NCI-H82 treated with DMSO at 0.1 percent for 48 hours (cell line): ENCODE results near the gene TGFBR1.

ENCODE experiments used
- DNase-seq: peaks from one replicate; lab custom pipeline; 2025; ENCODE audit not compliant: unreplicated experiment; lab: John Stamatoyannopoulos, UW

The TGFBR1 gene

DNA sequence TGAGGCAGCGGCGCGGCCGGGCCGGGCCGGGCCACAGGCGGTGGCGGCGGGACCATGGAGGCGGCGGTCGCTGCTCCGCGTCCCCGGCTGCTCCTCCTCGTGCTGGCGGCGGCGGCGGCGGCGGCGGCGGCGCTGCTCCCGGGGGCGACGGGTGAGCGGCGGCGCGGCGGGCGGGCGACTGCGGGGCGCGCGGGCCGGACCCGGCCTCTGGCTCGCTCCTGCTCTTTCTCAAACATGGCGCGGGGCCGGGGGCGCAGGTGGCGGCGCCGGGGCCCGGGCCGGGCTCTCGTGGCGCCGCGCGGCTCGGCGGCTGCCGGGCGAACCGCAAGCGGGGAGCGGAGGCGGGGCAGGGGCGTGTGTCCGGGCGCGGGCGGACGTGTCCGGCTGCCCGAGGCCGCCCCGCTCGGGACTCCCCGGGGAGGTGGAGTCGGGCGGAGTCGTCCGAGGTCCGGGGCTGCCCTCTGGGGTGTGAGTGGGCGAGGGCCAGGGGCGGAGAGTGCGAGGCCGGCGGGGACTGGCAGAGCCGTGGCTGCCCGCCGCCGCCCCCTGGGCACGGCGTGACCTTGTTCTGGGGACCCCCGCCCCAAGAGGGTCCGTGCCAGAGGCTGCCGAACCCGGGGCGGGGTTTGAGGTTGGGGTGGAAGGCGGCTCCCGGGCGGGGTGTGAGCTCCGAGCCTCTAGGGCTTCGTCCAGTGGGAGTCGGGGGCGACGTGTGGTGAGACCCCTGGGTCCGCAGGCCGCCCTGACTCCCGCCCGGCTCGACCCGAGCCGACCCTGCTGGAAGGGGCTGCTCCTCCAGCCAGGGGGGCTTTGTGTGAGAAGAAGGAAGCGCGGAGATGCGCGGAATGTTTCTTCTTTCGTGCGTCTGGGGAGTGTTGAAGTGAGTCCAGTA is 485 bp downstream of the TGFBR1 start:
- no peak for DNase-seq

DNA sequence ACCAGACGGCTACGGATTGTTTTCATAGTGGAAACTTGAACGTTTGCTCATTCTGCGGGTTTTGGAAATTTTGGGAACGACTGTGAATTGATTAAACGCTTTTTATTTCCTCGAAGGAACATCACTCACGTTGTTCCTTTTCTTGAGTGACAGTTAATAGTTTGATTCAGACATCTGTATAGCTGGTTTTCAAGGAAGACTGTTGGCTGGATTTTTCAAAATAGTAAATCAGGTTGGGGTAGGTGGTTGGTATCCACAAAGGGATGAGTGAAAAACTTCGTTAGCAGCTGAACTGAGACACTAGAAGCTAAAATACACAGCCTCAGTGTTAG is 1.1 kb downstream of the TGFBR1 start:
- no peak for DNase-seq

DNA sequence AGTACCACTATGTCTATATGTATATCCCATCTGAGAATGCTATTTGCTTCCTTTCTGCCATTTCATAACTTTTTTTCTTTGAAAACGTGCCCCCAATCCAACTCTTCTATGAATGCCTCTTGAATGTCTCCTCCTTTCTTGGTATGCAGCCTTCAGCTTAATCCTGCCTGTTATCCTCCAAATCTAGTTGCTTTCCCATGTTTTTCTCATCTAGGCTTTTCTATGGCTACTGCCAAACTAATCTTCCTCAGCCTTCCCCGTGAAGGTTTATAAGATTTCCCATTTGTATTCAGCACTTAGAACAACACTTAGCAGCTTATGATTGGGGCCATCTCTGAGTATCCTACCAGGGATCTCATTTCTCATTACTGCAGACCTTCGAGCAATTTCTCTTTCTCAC is 2.5 kb downstream of the TGFBR1 start:
- peak; percentile 26 for DNase-seq

DNA sequence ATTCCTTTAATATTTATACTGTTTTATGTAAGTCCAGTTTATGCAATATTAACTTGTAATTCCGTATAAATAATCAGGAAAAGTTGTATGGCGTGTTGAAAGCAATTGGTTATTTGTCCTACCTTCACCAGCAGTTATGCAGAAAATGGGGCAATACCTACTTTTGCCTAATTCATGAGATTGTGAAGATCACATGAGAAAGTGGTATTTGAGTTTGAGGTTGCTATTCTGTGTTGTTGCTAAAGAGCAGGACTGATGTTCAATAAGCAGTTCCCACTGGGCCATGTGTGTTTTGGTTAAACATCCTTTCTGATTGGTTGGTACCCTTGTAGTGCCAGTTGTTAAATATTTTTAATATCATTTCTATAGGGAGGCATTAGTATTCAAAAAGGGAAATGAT is 3.2 kb downstream of the TGFBR1 start:
- no peak for DNase-seq

DNA sequence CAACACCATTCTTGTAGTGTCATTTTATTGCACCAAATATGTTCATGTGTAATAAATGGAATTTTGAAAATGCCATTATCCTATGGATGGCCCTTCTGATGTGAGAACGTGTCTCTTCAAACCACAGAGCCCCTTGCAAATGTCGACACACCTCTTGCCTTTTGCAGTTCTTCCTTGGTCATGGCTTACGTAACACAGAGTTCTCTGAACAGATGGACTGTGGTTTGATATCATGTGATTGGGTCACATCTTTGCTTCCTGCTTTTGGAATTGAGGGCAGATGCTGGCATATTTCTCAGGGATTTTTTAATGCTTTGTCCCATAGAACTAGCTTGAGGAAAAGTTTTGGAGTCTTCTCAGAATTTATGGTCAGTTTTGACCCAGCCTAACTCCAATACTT is 4.6 kb downstream of the TGFBR1 start:
- DNase-seq, result no peak

DNA sequence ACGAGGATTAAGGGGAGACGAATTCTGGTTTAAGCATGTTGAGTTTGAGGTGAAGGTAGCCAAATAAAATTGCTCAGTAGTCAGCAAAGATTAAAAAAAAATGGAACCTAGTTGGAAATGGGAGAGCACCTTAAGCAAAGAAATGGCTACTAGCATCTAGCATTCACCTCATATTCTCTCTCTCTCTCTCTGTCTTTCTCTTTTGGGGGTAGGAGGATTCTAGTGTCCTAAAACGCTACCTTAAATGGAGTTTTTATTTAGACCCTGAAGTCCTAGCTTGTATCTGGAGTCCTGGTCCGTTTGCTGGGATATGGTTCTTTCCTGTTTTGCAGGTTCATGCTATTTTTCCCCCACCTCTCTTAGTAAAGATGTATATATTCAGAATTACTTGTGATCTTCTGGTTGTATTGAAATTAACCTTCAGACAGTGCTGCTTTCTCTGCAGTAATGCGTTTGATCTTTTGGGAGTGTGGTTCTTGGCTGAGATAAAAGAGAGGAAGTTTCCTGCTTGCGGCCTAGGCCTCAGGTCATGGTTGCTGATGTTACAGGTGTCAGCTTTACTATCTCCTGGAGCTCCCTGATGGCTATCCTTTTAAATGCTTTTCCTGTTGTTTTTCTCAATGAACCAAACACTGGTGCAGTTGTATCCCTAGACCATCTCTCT is 8.0 kb downstream of the TGFBR1 start:
- no peak for DNase-seq

DNA sequence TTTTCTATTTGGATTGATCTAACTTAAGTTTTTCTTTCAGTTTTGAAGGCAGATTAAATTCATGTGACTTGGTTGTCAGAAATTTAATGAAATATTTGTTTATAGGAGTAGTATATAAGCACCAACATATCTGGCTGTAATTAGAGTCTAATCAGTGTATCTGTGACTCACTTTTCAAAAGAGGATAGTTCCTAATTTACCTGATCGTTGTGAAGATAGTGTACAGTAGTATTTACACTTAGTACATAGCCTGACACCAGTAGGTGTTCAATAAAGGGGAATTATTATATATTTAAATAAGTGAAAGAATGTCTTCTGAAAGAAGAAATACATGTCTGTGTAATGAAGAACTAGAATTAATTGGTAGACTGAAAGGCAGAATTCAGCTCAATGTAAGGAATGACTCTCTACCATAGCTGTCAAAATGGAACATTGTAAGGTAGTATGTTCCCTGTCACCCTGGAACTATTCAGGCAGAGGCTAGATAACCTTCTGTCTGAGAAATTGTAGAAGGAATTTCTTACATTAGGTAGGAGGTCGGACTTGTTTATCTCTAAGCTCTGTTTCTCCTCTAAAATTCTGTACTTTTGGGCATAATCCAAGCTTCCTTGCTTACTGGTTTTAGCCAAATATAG is 8.6 kb downstream of the TGFBR1 start:
- DNase-seq, result no peak

DNA sequence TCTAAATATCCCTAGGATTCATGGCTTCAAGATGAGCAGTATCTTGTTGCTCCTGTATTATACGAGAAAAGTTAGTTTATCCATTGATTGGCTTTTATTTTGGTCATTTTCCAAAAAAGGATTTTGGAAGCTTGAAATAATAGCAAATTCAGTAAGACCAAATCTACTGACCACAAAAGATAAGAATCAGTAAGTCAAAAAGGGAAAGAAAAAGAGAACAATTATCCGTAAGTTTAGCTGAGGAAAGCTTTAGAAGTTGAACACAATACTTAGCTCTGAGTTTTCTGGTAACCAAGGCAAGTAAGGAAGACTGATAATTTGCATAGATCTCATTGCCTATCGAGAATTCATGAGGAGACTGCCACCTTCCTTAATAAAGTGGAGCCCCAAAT is 9.1 kb downstream of the TGFBR1 start:
- DNase-seq, result no peak

DNA sequence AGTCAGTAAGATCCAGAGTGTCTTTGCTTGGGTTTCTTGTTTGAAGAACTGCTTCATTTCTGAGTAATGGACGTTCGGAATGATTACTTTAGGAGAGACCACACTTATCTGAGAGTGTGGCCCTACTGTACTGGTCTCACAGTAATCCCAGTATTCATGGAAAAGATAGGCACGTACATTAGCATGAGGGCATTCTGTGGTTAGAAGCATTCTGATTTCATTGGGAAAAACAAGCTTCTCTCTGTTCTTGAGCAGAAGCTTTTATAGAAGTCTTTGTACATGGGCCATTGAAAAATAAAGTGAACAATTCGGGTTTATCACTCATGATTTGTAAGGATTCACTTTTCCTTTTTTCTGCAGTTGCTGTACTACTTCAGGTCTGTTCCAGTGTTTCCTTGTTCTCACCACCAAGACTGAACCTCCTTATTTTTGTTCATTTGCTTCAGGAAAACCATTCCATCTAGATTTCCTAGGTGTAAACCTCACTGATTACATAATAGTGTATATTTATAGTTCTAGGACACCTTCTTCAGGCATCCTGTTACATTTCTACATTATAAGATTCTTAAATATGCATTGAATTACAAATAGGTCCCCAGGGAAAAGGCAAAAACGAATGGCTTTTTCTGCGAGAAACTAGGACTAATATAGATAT is 10.1 kb downstream of the TGFBR1 start:
- no peak for DNase-seq

DNA sequence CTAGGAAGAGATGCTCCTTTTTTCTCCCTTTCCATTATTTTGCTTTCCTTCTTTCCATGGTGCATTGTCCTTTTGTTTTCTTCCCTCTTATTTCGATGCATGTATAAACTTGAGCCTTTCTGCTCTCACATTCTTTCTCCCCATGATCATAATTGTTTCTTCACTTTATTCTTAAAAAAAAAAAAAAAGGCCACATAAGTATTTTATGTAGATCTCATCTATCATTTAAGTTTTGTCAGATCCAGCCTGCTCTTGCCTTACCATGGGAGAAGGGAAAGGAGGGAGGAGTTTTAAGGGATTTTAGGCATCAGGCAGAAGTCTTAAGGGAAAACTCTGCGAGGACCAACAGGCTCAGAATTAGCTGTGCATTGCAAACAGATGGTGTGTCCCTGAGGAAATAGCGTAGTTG is 11.1 kb downstream of the TGFBR1 start:
- peak; percentile 88 for DNase-seq

DNA sequence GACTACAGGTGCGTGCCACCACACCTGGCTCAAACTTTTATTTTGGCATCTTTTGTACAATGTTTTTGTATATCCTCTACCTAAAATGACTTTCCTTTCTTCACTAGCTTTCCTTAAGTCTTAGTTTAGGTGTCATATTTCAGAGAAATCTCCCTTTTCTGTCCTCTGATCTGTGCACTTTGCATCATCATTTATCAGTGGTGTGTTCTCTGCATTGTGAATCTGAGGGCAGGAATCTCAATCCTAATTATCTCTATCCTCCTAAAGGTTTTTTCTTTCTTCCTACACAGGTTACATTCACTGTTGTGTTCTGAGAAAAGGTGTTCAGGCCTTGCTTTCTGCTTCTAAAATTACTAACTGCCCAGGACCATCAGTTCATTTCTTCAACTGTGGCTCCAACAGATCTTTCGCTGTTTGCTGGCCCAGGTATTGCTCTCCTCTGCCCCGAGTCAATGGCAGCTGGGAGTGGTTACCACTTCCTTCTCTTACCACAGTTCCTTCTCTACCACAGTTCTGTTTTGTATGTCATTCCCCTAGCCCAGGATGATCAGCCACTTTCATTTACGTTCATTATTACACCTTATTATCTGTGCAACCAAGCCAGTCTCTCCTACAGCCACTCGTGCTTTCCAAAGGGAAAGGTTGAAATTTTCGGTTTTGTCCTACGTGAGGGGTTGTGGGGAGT is 14.0 kb downstream of the TGFBR1 start:
- DNase-seq, result no peak

DNA sequence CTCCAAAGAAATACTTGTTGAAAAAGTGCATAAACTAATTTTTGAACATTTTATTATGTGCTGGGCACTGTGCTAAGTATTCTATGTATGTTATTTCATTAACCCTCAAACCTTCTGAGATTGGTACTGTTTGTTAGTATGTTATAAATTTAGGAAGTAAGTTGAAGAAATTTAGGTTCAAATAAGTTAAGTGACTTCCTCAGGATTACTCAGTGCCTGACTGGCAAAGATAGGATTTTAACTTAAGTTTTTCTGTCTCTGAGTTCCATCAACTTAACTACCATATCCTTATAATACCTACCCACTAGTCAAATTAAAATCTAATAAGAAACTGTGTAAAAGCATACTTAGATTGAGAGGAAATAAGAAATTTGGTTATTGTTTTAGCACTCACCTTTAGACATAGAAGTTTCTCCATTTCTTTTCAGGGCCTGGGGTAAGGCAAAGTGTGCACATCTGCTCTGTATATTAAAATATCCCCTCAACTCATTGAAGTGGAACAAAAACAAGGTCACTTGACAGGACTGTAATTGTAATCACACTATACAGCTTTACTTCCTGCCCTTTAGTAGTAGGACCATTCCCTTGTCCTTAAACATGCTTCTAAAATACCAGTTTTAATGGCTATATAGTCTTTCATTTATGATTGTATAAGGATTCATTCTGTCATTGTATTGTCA is 15.2 kb downstream of the TGFBR1 start:
- no peak for DNase-seq

DNA sequence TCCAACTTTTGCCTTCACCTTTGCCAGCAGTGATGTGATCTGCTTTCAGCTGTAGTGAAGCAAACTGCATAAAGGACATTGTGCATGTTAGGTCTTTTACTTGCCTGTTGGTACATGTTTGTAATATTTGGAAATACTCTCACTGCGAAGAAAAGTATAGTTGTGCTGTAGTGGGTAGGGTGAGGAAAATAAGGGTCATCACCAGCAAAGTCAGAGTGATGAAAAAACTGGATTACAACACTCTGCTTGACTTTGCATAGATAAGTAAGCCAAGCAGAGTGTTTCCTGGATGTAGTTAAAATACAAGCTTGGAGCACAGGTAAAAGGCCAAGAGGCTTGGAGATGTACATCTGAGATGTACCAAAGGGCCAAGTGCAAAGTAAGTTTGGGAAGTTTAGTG is 16.7 kb downstream of the TGFBR1 start:
- DNase-seq, result no peak

DNA sequence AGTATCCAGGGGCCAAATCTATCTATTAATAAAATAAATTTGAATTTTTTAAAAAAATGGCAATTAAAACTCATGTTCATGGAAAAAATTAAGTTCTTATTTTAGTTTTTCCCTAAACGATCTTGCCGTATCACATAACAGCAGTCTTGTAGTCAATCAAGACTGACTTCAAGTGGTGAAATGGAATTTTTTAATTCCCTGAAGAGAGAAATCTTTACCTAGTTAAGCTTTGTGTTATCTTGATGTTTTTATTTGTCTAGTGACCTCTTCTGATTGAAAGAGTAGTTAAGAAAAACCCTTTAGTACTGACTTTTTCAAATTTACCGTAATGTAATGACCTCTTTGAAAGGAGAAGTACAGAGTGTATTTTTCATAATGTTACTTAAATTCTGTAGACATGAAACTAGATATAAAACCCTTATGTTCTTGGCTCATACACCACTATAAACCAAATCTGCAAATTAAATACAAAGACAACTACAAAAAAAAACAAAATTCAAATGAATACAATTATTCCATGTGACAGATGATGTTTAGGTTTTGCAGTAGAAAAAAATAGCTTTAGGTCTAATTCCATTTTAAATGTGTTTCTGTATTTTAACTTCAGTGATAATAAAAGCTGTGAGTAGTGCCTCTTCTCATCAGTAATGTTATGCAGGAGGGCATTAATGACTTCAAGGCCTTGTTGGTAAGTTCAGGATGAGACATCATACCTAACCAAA is 19.8 kb downstream of the TGFBR1 start:
- DNase-seq, result no peak

DNA sequence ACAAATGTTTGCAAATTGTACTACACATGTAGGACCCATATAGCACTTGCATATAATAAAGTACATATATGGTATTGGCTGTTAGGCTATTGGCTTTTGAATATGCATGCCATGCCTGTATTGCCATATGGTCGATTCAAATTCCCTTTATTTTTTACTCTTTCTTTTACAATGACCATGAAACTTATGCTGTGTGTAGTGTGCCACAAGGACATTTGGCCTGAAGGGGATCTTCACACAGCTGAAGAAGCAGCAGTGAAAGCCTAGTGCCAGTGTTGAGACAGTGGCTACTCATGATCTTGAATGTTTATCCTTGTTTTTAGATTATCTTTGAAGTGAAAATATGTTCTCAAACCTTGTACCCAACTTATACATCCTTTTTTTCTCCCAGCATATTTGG is 20.5 kb downstream of the TGFBR1 start:
- DNase-seq, result no peak

DNA sequence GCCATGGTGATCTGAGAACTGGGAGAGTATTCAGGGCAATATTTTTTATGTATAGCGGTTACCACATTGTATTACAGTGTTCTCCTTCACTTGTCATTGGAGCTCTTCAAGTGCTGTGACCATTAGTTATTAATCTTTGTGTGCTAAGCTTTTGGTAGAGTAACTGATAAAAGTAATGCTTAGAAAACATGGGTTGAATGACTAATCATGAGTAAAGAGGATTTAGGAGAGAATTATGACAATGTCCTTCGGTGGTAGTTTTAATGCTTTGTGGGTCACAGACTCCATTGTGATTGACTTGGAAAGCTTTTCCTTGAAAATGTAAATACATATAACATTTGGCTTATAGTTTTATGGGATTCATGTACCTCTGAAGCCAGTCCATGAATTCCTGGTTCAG is 21.4 kb downstream of the TGFBR1 start:
- DNase-seq, result no peak

DNA sequence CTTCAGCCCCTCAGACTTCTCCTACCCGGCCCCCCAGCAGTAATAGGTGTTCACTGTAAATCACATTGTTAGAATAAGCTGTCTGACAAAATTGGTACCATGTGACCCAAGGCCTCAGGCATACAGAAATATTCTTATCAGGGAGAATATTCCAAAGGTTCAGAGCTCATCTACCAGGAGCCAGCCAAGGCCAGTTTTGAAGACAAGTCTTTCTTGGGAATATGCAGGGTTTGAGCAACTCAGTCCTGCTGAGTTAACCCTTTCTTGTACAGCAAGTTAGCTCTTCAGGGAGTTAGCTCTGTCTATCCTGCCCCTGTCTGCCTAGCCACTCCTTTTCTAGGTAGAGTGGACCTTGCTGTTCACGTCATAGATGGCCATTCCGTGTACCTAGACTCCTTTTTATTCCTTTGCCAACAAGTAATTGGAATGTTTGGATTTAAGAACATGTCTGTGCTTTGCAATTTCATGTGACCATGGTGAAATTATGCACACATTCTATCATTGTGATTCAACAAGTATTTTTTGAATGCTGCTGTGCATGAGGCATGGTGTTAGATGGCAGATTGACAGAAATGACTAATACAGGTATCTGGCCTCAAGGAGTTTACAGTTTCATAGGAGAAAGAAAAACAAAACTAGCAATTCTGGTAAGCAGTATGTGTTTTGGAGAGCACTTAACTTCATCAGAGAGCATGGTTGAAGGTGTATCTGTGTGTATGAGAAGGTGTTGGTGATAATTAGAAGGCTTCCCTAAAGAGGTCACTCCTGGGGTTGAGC is 22.6 kb downstream of the TGFBR1 start:
- no peak for DNase-seq

DNA sequence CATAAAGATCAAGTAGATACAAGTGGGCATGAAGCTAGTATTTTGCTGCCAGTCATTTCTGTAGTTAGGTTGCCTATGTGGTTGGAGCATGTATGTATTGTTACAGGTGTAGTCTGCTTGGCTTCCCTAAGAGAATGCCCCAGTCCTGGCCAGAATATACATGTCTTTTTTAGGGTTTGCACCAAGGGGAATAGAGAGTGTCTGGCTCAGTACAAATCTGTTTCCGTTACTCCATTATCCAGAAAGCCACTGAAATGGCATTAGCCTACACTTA is 23.2 kb downstream of the TGFBR1 start:
- DNase-seq, result no peak

DNA sequence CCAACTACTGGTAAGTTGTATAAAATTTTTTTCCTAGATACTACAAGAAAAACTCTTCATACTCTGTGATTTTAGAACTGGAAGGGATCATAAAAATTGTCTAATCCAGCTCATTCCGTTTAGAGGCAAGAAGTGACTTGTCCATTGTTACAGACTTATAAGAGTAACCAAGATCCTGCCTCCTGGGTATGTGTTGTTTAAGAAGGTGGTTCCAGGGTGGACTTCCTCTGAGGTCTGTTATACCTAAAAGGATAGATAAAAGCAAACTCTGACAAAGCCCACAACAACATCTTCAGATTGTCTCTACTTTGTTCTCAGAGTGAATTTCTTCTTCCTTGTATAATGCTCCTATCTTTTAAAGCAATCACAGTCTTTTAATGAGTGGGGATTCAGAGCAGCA is 24.2 kb downstream of the TGFBR1 start:
- DNase-seq, result no peak

DNA sequence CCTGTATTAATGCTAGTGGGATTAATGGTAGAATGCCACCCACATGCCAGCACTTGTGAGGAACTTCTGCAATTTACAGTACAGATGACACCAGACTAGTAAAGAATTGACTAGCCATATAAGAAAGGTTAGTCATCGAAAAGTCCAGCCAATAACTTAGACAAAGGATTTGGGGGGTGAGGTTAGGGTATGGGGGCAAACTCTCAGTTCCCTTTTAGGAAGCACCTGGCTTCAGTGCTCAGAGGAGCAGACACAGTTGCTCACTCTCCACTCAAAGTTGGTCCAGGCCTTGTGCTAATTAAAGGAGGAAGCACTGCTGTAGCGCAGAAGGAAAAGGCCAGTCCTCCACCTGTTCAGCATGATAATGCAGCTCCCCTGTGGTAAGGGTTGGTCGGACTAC is 25.2 kb downstream of the TGFBR1 start:
- DNase-seq, result no peak
